SJSA1 (cell line): Measurements from ENCODE around the gene ZNF683. TPM values are rescaled to one million over a fixed set of nuclear protein-coding genes. Genes with fewer than 3 reads are reported as not detected.
"Not testable (repeated sequence)": the region's sequence is repeated elsewhere in the genome, so short reads cannot be mapped to it uniquely, and the experiment has no call there.

Experiments used
- DNase-seq, 2 experiments: peaks; one replicate each; pipeline ENCODE4 v3.0.0-alpha.2; 2015 to 2020; ENCODE audit warnings: low spot score in 2 of 2, low read depth in 1 of 2
- H3K27ac ChIP-seq: fragments of 250-450 bp; sonication (Bioruptor Pico); 2 replicates; pipeline ENCODE4 v1.5.1; 2020; ENCODE audit warnings: mild to moderate bottlenecking, moderate library complexity
- H3K27me3 ChIP-seq: fragments of 250-450 bp; sonication (Bioruptor Pico); replicated peaks from 2 replicates; pipeline ENCODE4 v1.5.1; 2020; ENCODE audit warnings: mild to moderate bottlenecking, moderate library complexity
- H3K36me3 ChIP-seq: fragments of 250-450 bp; sonication (Bioruptor Pico); 2 replicates; pipeline ENCODE4 v1.5.1; 2020; ENCODE audit warnings: mild to moderate bottlenecking
- H3K4me1 ChIP-seq: fragments of 250-450 bp; sonication (Bioruptor Pico); replicated peaks from 2 replicates; pipeline ENCODE4 v1.6.1; 2021; ENCODE audit warnings: mild to moderate bottlenecking
- H3K4me3 ChIP-seq: fragments of 250-450 bp; sonication (Bioruptor Pico); 2 replicates; pipeline ENCODE4 v1.5.1; 2020; ENCODE audit warnings: mild to moderate bottlenecking
- H3K9me3 ChIP-seq: fragments of 250-450 bp; sonication (Bioruptor Pico); replicated peaks from 2 replicates; pipeline ENCODE4 v1.5.1; 2020; ENCODE audit warnings: mild to moderate bottlenecking
- total RNA-seq: library from RNA; depleted of rRNA; stranded (reverse); fragments of >200 nt; shearing (Covaris generic); gene quantifications from 2 replicates; pipeline ENCODE4 v1.2.3, GENCODE V29; 2014

The ZNF683 gene
- total RNA-seq, 1 experiment from 2014 or later: not detected

GRCh38 chr1:26374361-26374760, 1.8 kb upstream of the ZNF683 start:
- H3K27me3 ChIP-seq, DNase-seq, H3K36me3 ChIP-seq, H3K4me3 ChIP-seq, H3K27ac ChIP-seq, H3K9me3 ChIP-seq: not testable (repeated sequence)
- H3K4me1 ChIP-seq: peaks cover 11% of the 10 kb centered on the region

GRCh38 chr1:26373789-26374188, 1.2 kb upstream of the ZNF683 start:
- Histone ChIP-seq H3K9me3 (no peaks in the 10 kb centered on the region), H3K27me3 (no peaks in the 10 kb centered on the region), H3K4me1 (peaks cover 11% of the 10 kb centered on the region), H3K36me3 (no peaks in the 10 kb centered on the region), H3K4me3 (no peak overlapping the region), H3K27ac (no peak overlapping the region)
- no peak for DNase-seq

- H3K9me3 ChIP-seq: no peaks in the 10 kb centered on the region
- H3K4me1 ChIP-seq: peaks cover 7% of the 10 kb centered on the region
- no peaks in the 10 kb centered on the region for H3K27me3 ChIP-seq
- no peaks in the 10 kb centered on the region for H3K36me3 ChIP-seq
- no peak overlapping the region for H3K4me3 ChIP-seq
- H3K27ac ChIP-seq: no peak overlapping the region
- no peak for DNase-seq
These were observed 731 bp upstream of the ZNF683 start for GRCh38 chr1:26373281-26373680.

GRCh38 chr1:26372039-26372438, 511 bp downstream of the ZNF683 start:
- no peak overlapping the region for H3K27ac ChIP-seq
- no peaks in the 10 kb centered on the region for H3K27me3 ChIP-seq
- H3K9me3 ChIP-seq: no peaks in the 10 kb centered on the region
- H3K36me3 ChIP-seq: no peaks in the 10 kb centered on the region
- no peak for DNase-seq
- H3K4me3 ChIP-seq: no peak overlapping the region
- no peaks in the 10 kb centered on the region for H3K4me1 ChIP-seq

GRCh38 chr1:26370591-26371382, 1.8 kb downstream of the ZNF683 start:
- Histone ChIP-seq H3K4me1 (no peaks in the 10 kb centered on the region), H3K36me3 (no peaks in the 10 kb centered on the region), H3K27ac (no peak overlapping the region), H3K9me3 (no peaks in the 10 kb centered on the region), H3K27me3 (no peaks in the 10 kb centered on the region), H3K4me3 (no peak overlapping the region)
- no peak for DNase-seq

GRCh38 chr1:26368486-26368885, 4.1 kb downstream of the ZNF683 start:
- DNase-seq: no peak
- peaks cover 8% of the 10 kb centered on the region for H3K27me3 ChIP-seq
- H3K9me3 ChIP-seq: no peaks in the 10 kb centered on the region
- no peaks in the 10 kb centered on the region for H3K36me3 ChIP-seq
- no peak overlapping the region for H3K27ac ChIP-seq
- H3K4me1 ChIP-seq: no peaks in the 10 kb centered on the region
- H3K4me3 ChIP-seq: no peak overlapping the region

GRCh38 chr1:26368006-26368405, 4.5 kb downstream of the ZNF683 start:
- Histone ChIP-seq H3K36me3 (no peaks in the 10 kb centered on the region), H3K27me3 (peaks cover 8% of the 10 kb centered on the region), H3K4me3 (no peak overlapping the region), H3K27ac (no peak overlapping the region), H3K9me3 (no peaks in the 10 kb centered on the region), H3K4me1 (no peaks in the 10 kb centered on the region)
- no peak for DNase-seq

- Histone ChIP-seq H3K27me3 (peaks cover 8% of the 10 kb centered on the region), H3K36me3 (no peaks in the 10 kb centered on the region), H3K27ac (no peak overlapping the region), H3K9me3 (no peaks in the 10 kb centered on the region), H3K4me3 (no peak overlapping the region), H3K4me1 (no peaks in the 10 kb centered on the region)
- DNase-seq: no peak
These were observed 5.1 kb downstream of the ZNF683 start for GRCh38 chr1:26367441-26367840.

GRCh38 chr1:26364956-26365355, 7.6 kb downstream of the ZNF683 start:
- H3K4me3 ChIP-seq: no peak overlapping the region
- no peaks in the 10 kb centered on the region for H3K9me3 ChIP-seq
- no peak for DNase-seq
- H3K36me3 ChIP-seq: no peaks in the 10 kb centered on the region
- peaks cover 24% of the 10 kb centered on the region for H3K27me3 ChIP-seq
- no peak overlapping the region for H3K27ac ChIP-seq
- peaks cover 9% of the 10 kb centered on the region; the same call in 1 of the 2 replicates for H3K4me1 ChIP-seq

- peaks cover 34% of the 10 kb centered on the region for H3K27me3 ChIP-seq
- no peaks in the 10 kb centered on the region for H3K36me3 ChIP-seq
- peak; percentile 58 to 80 for DNase-seq
These were observed 8.8 kb downstream of the ZNF683 start for GRCh38 chr1:26363549-26364448.

GRCh38 chr1:26362331-26362730, 10.2 kb downstream of the ZNF683 start:
- H3K4me1 ChIP-seq: peaks cover 9% of the 10 kb centered on the region; the same call in 1 of the 2 replicates
- no peak for DNase-seq
- peaks cover 39% of the 10 kb centered on the region for H3K27me3 ChIP-seq
- no peaks in the 10 kb centered on the region for H3K36me3 ChIP-seq
- H3K27ac ChIP-seq: no peak overlapping the region
- no peaks in the 10 kb centered on the region for H3K9me3 ChIP-seq
- no peak overlapping the region for H3K4me3 ChIP-seq

More at GRCh38 chr1:26363549-26364448, 8.8 kb downstream of the ZNF683 start:
- Histone ChIP-seq H3K4me1 (peaks cover 9% of the 10 kb centered on the region; the same call in 1 of the 2 replicates), H3K9me3 (no peaks in the 10 kb centered on the region), H3K4me3 (no peak overlapping the region), H3K27ac (no peak overlapping the region)

- Histone ChIP-seq H3K27me3 (peaks cover 39% of the 10 kb centered on the region), H3K4me3 (no peak overlapping the region), H3K36me3 (no peaks in the 10 kb centered on the region), H3K9me3 (no peaks in the 10 kb centered on the region), H3K4me1 (peaks cover 9% of the 10 kb centered on the region; the same call in 1 of the 2 replicates), H3K27ac (no peak overlapping the region)
- no peak for DNase-seq
These were observed 10.9 kb downstream of the ZNF683 start for GRCh38 chr1:26361605-26362122.

GRCh38 chr1:26360807-26361604, 11.5 kb downstream of the ZNF683 start:
- Histone ChIP-seq H3K4me1 (peaks cover 9% of the 10 kb centered on the region; the same call in 1 of the 2 replicates), H3K36me3 (no peaks in the 10 kb centered on the region), H3K4me3 (no peak overlapping the region), H3K27me3 (peaks cover 45% of the 10 kb centered on the region), H3K27ac (no peak overlapping the region), H3K9me3 (no peaks in the 10 kb centered on the region)
- DNase-seq: no peak
